Gastrocnemius medialis (tissue), 4 donors: ENCODE data around the gene MISP.

Experiments
- POLR2A ChIP-seq, 2 donors: fragments of 450-650 bp; IDR thresholded peaks; one replicate each; pipeline ENCODE4 v1.6.1; 2017; ENCODE audit warnings: antibody characterized with exemption in 2 of 2, mild to moderate bottlenecking in 2 of 2, moderate library complexity in 2 of 2
- TF ChIP-seq, protein P1 (sequence below), 5 experiments: fragments of 450-650 bp in 3 of 5; fragments of 200-600 bp in 2 of 5; sonication (generic) in 2 of 5; IDR thresholded peaks in 4 of 5; conservative IDR thresholded peaks in 1 of 5; 1 replicate in 4 of 5; 2 replicates in 1 of 5; pipeline ENCODE4 v1.5.1; 2016 to 2019; ENCODE audit warnings: antibody characterized with exemption in 5 of 5, mild to moderate bottlenecking in 3 of 5, moderate library complexity in 3 of 5

DNA sequence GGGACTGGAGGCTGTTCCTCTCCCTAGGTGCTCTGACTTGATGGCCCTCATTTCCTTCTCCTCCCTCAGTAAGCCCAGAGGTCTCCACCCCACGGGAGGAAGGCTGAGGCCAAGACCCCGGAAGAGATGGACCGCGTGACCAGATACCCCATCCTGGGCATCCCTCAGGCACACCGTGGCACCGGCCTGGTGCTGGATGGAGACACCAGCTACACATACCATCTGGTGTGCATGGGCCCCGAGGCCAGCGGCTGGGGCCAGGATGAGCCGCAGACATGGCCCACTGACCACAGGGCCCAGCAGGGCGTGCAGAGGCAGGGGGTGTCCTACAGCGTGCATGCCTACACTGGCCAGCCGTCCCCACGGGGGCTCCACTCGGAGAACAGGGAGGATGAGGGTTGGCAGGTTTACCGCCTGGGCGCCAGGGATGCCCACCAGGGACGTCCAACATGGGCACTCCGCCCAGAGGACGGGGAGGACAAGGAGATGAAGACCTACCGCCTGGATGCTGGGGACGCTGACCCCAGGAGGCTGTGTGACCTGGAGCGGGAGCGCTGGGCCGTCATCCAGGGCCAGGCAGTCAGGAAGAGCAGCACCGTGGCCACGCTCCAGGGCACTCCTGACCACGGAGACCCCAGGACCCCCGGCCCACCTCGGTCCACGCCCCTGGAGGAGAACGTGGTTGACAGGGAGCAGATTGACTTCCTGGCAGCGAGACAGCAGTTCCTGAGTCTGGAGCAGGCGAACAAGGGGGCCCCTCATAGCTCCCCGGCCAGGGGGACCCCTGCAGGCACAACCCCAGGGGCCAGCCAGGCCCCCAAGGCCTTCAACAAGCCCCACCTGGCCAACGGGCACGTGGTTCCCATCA, 6.1 kb downstream of the MISP start:
- no peak for TF ChIP-seq POLR2A (IDR thresholded peaks at IDR 0.05)
- TF ChIP-seq, protein P1, sequence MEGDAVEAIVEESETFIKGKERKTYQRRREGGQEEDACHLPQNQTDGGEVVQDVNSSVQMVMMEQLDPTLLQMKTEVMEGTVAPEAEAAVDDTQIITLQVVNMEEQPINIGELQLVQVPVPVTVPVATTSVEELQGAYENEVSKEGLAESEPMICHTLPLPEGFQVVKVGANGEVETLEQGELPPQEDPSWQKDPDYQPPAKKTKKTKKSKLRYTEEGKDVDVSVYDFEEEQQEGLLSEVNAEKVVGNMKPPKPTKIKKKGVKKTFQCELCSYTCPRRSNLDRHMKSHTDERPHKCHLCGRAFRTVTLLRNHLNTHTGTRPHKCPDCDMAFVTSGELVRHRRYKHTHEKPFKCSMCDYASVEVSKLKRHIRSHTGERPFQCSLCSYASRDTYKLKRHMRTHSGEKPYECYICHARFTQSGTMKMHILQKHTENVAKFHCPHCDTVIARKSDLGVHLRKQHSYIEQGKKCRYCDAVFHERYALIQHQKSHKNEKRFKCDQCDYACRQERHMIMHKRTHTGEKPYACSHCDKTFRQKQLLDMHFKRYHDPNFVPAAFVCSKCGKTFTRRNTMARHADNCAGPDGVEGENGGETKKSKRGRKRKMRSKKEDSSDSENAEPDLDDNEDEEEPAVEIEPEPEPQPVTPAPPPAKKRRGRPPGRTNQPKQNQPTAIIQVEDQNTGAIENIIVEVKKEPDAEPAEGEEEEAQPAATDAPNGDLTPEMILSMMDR (IDR thresholded peaks at IDR 0.05 in 4 of 5, conservative IDR thresholded peaks at IDR 0.05 in 1 of 5), result no peak
